Measurements from ENCODE around the gene PTK6. TPM values are rescaled to one million over a fixed set of nuclear protein-coding genes. Genes with fewer than 3 reads are reported as not detected.

PTK6 gene
- total RNA-seq, 1 experiment from 2014 or later, result 6.7 TPM

- H2AFZ ChIP-seq (ENCODE audit: low read depth, low read length, poor library complexity, severe bottlenecking), result no peak overlapping the region
- no peak for DNase-seq (ENCODE audit: low read depth, low spot score)
- H3K4me3 ChIP-seq (replicated peaks in 1 of 2; ENCODE audit: low read depth in 1 of 2, low read length in 2 of 2), result no peak overlapping the region
- no peak overlapping the region for H3K9ac ChIP-seq (ENCODE audit: low read length)
- intact Hi-C loops (cut with micrococcal nuclease), result no loop called here
- H3K4me1 ChIP-seq (ENCODE audit: control insufficient read depth in 1 of 2, insufficient read depth in 2 of 2, low read length in 2 of 2), result peaks cover 2 to 10% of the 10 kb centered on the region in 2 experiments
- no peak overlapping the region for H3K4me2 ChIP-seq (ENCODE audit: low read length)
- H3K27me3 ChIP-seq (ENCODE audit: insufficient read depth, low read length), result no peaks in the 10 kb centered on the region
- H3K27ac ChIP-seq (ENCODE audit: low read depth, low read length), result no peak overlapping the region
- H4K20me1 ChIP-seq (ENCODE audit: insufficient read depth), result no peaks in the 10 kb centered on the region
- H3K9me2 ChIP-seq (ENCODE audit: insufficient read depth), result no peaks in the 10 kb centered on the region
- ATAC-seq, result no peak
- no peaks in the 10 kb centered on the region for H3K9me3 ChIP-seq (ENCODE audit: control insufficient read depth in 1 of 2, insufficient read depth in 1 of 2, low read depth in 1 of 2, low read length in 2 of 2)
- no TSS peak for BruUV-seq (replicated peaks)
- ChIA-PET CTCF (no interaction called here), POLR2A (interaction anchor here (0.6 kb wide), 1 partner anchor 331 kb away, joined by 3 read pairs; no protein-coding TSS in a partner anchor), RAD21 (ENCODE audit: low non-redundant PET in 1 of 2, low total read pairs in 2 of 2, uncharacterized antibody in 2 of 2, unreplicated experiment in 2 of 2) (no interaction called here)
- TF ChIP-seq YY1 (IDR thresholded peaks at IDR 0.05; ENCODE audit: extremely low read depth, insufficient replicate concordance, low read depth, low read length) (no peak), CEBPB (IDR thresholded peaks at IDR 0.05; ENCODE audit: low read depth) (no peak), ELF1 (IDR thresholded peaks at IDR 0.05; ENCODE audit: borderline replicate concordance, low read depth) (no peak), POLR2A (IDR thresholded peaks at IDR 0.05; ENCODE audit: borderline replicate concordance, extremely low read depth, insufficient read depth, insufficient read length) (no peak), SRF (IDR thresholded peaks at IDR 0.05; ENCODE audit: low read depth) (no peak), CTCF (IDR thresholded peaks at IDR 0.05 in 2 of 3, conservative IDR thresholded peaks at IDR 0.05 in 1 of 3; ENCODE audit: borderline replicate concordance in 1 of 3, insufficient read depth in 1 of 3, low read depth in 2 of 3, low read length in 2 of 3) (no peak), JUND (IDR thresholded peaks at IDR 0.05) (no peak), FOSL1 (IDR thresholded peaks at IDR 0.05; ENCODE audit: low read depth) (no peak), EZH2phosphoT487 (IDR thresholded peaks at IDR 0.05; ENCODE audit: borderline replicate concordance) (no peak), SIN3A (IDR thresholded peaks at IDR 0.05; ENCODE audit: low read depth) (no peak), ATF3 (IDR thresholded peaks at IDR 0.05) (no peak), TCF7L2 (IDR thresholded peaks at IDR 0.05; ENCODE audit: borderline replicate concordance, extremely low read depth, insufficient read depth, insufficient read length) (no peak), REST (IDR thresholded peaks at IDR 0.05; ENCODE audit: low read depth) (no peak), ZFX (IDR thresholded peaks at IDR 0.05) (no peak), ZBTB33 (IDR thresholded peaks at IDR 0.05; ENCODE audit: extremely low read depth, insufficient replicate concordance, low read length) (no peak), SP1 (IDR thresholded peaks at IDR 0.05; ENCODE audit: low read depth) (no peak), EGR1 (IDR thresholded peaks at IDR 0.05; ENCODE audit: low read depth) (no peak)
- H3K36me3 ChIP-seq (ENCODE audit: control insufficient read depth in 1 of 2, insufficient read depth in 2 of 2, low read length in 2 of 2), result no peaks in the 10 kb centered on the region
- H3K79me2 ChIP-seq (ENCODE audit: insufficient read depth, low read length), result peaks cover 4% of the 10 kb centered on the region; the same call in 1 of the 2 replicates
Measured at GRCh38 chr20:63568986-63569949, 32.1 kb upstream of the PTK6 start.

Data from HCT116 (cell line).